HepG2 (cell line): Measurements from ENCODE around the gene PDZD8. TPM values are rescaled to one million over a fixed set of nuclear protein-coding genes. Genes with fewer than 3 reads are reported as not detected.

Experiments
- FOXA1 ChIP-seq, 2 experiments: fragments of 450-650 bp in 1 of 2; sonication (generic) in 1 of 2; formaldehyde crosslinking in 1 of 2; IDR thresholded peaks; 2 replicates each; pipeline versions ENCODE4 v1.4.0 to v1.6.1; 2016 to 2020; ENCODE audit warnings: missing genetic modification reagents in 1 of 2
- FOXK2 ChIP-seq: fragments of 450-650 bp; IDR thresholded peaks from 2 replicates; pipeline ENCODE4 v1.6.1; 2016
- FOXM1 ChIP-seq: sonication (generic); formaldehyde crosslinking; IDR thresholded peaks from 2 replicates; pipeline ENCODE4 v1.5.0; 2020; ENCODE audit warnings: missing genetic modification reagents
- FOXP1 ChIP-seq, 2 experiments: fragments of 450-650 bp in 1 of 2; IDR thresholded peaks; 2 replicates each; pipeline ENCODE4 v1.6.1; 2017 to 2018; ENCODE audit warnings: antibody characterized with exemption in 1 of 2
- MBNL3 ChIP-seq: fragments of 250-450 bp; sonication (Bioruptor Pico); conservative IDR thresholded peaks from 2 replicates; pipeline ENCODE4 v1.8.0; 2022; ENCODE audit warnings: mild to moderate bottlenecking, inconsistent platforms
- MYPOP ChIP-seq: sonication (generic); formaldehyde crosslinking; IDR thresholded peaks from 2 replicates; pipeline ENCODE4 v1.8.1; 2023; ENCODE audit warnings: mild to moderate bottlenecking, moderate library complexity, missing genetic modification reagents
- NCOR1 ChIP-seq: fragments of 200-600 bp; sonication (generic); IDR thresholded peaks from 2 replicates; pipeline ENCODE4 v1.7.0; 2017; ENCODE audit warnings: antibody characterized with exemption, low read length, borderline replicate concordance
- RFX3 ChIP-seq: IDR thresholded peaks from 2 replicates; pipeline ENCODE4 v1.6.1; 2016; ENCODE audit warnings: missing biosample characterization, missing genetic modification reagents
- THYN1 ChIP-seq: sonication (generic); formaldehyde crosslinking; IDR thresholded peaks from 2 replicates; pipeline ENCODE4 v1.8.1; 2023; ENCODE audit warnings: low read depth, mild to moderate bottlenecking, moderate library complexity, missing genetic modification reagents, borderline replicate concordance
- ZNF101 ChIP-seq: sonication (generic); formaldehyde crosslinking; IDR thresholded peaks from 2 replicates; pipeline ENCODE4 v1.4.0; 2020; ENCODE audit warnings: mild to moderate bottlenecking, low read depth, missing genetic modification reagents, borderline replicate concordance
- ZNF292 ChIP-seq: sonication (generic); formaldehyde crosslinking; IDR thresholded peaks from 2 replicates; pipeline ENCODE4 v1.8.1; 2022; ENCODE audit warnings: mild to moderate bottlenecking, low read depth, missing genetic modification reagents, borderline replicate concordance
- ZNF431 ChIP-seq: sonication (generic); formaldehyde crosslinking; IDR thresholded peaks from 2 replicates; pipeline ENCODE4 v1.9.0; 2022; ENCODE audit warnings: missing genetic modification reagents, low read depth, mild to moderate bottlenecking, borderline replicate concordance
- ZNF512B ChIP-seq: sonication (generic); formaldehyde crosslinking; IDR thresholded peaks from 2 replicates; pipeline ENCODE4 v1.5.1; 2020; ENCODE audit warnings: missing genetic modification reagents, mild to moderate bottlenecking, borderline replicate concordance
- ZNF570 ChIP-seq: sonication (generic); formaldehyde crosslinking; IDR thresholded peaks from 2 replicates; pipeline ENCODE4 v1.4.0; 2020; ENCODE audit warnings: mild to moderate bottlenecking, missing genetic modification reagents, borderline replicate concordance
- ZXDC ChIP-seq: sonication (generic); formaldehyde crosslinking; IDR thresholded peaks from 2 replicates; pipeline ENCODE4 v1.5.0; 2020; ENCODE audit warnings: mild to moderate bottlenecking, missing genetic modification reagents
- ZZZ3 ChIP-seq: sonication (generic); formaldehyde crosslinking; IDR thresholded peaks from 2 replicates; pipeline ENCODE4 v1.4.0; 2020; ENCODE audit warnings: missing genetic modification reagents, mild to moderate bottlenecking, borderline replicate concordance
- polyA plus RNA-seq, 8 experiments: library from polyadenylated mRNA; depleted of rRNA in 3 of 8; stranded (reverse) in 7 of 8; unstranded in 1 of 8; fragments of >200 nt; fragmentation: Illumina TruSeq in 4 of 8; extraction: Trizol in 4 of 8; gene quantifications; 2 replicates each; pipeline versions ENCODE4 v1.2.1 to v1.2.3, GENCODE V29; 2011 to 2016; ENCODE audit warnings: low read depth in 4 of 8, missing spikeins in 1 of 8, mixed read lengths in 1 of 8; ENCODE audit not compliant: insufficient read depth in 1 of 8
- total RNA-seq, 5 experiments: library from RNA; depleted of rRNA; stranded (reverse); fragments of >200 nt; fragmentation: Illumina TruSeq; extraction: Trizol; gene quantifications; 2 replicates each; pipeline ENCODE4 v1.2.3, GENCODE V29; 2016; ENCODE audit warnings: low read depth in 1 of 5
- TF ChIP-seq, protein P1 (sequence below): sonication (generic); formaldehyde crosslinking; IDR thresholded peaks from 2 replicates; pipeline ENCODE4 v1.5.0; 2020; ENCODE audit warnings: missing genetic modification reagents
- TF ChIP-seq, protein P2 (sequence below): sonication (generic); formaldehyde crosslinking; IDR thresholded peaks from 2 replicates; pipeline ENCODE4 v1.8.1; 2023; ENCODE audit warnings: mild to moderate bottlenecking, missing genetic modification reagents

Gene PDZD8
- total and polyA plus RNA-seq, 2 of the 13 experiments (the other 11 are each of a cell fraction or from before 2014, with no cell fraction given), result 11.2 to 32.0 TPM

GRCh38 chr10:117360994-117361667 is 14.1 kb downstream of the PDZD8 start (continued):
- no peak for TF ChIP-seq ZXDC (CRISPR knock-in tag)
- no peak for TF ChIP-seq ZNF431 (CRISPR knock-in tag)
- TF ChIP-seq, protein P1, sequence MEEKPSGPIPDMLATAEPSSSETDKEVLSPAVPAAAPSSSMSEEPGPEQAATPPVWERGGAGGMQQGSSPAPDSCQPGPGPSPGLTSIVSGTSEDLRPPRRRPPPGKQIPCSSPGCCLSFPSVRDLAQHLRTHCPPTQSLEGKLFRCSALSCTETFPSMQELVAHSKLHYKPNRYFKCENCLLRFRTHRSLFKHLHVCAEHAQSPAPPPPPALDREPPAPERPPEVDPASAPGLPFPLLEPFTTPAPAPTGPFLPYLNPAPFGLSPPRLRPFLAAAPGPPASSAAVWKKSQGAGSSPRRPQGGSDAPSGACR (CRISPR knock-in tag), result no peak
- TF ChIP-seq NCOR1, result peak; percentile 78; the same call in 1 of the 2 replicates
- no peak for TF ChIP-seq FOXM1 (CRISPR knock-in tag)
- TF ChIP-seq ZNF512B (CRISPR knock-in tag), result no peak
- TF ChIP-seq RFX3, result no peak
- TF ChIP-seq, protein P2, sequence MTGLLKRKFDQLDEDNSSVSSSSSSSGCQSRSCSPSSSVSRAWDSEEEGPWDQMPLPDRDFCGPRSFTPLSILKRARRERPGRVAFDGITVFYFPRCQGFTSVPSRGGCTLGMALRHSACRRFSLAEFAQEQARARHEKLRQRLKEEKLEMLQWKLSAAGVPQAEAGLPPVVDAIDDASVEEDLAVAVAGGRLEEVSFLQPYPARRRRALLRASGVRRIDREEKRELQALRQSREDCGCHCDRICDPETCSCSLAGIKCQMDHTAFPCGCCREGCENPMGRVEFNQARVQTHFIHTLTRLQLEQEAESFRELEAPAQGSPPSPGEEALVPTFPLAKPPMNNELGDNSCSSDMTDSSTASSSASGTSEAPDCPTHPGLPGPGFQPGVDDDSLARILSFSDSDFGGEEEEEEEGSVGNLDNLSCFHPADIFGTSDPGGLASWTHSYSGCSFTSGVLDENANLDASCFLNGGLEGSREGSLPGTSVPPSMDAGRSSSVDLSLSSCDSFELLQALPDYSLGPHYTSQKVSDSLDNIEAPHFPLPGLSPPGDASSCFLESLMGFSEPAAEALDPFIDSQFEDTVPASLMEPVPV (CRISPR knock-in tag), result no peak
- peak; percentile 66; the same call in 1 of the 2 replicates for TF ChIP-seq FOXP1 (IDR thresholded peaks at IDR 0.05)
- TF ChIP-seq FOXP1 (CRISPR knock-in tag; IDR thresholded peaks at IDR 0.05), result peak; percentile 94
- TF ChIP-seq ZZZ3 (CRISPR knock-in tag), result no peak
- TF ChIP-seq FOXA1 (IDR thresholded peaks at IDR 0.05), result peak; percentile 66; the same call in 1 of the 2 replicates
- peak; percentile 88 for TF ChIP-seq FOXA1 (CRISPR knock-in tag; IDR thresholded peaks at IDR 0.05)
- no peak for TF ChIP-seq ZNF570
- no peak for TF ChIP-seq THYN1
- TF ChIP-seq ZNF292, result 0 out of 2 replicates have a peak, but pooled peaks have one; percentile 38
- no peak; the same call in 1 of the 2 replicates for TF ChIP-seq MYPOP (CRISPR knock-in tag)
- TF ChIP-seq MBNL3 (CRISPR knock-in tag), result no peak
- no peak for TF ChIP-seq ZNF101 (CRISPR knock-in tag)
- 0 out of 2 replicates have a peak, but pooled peaks have one; percentile 28 for TF ChIP-seq FOXK2
